Measurements from ENCODE around the gene TOPBP1.

TOPBP1 gene

DNA sequence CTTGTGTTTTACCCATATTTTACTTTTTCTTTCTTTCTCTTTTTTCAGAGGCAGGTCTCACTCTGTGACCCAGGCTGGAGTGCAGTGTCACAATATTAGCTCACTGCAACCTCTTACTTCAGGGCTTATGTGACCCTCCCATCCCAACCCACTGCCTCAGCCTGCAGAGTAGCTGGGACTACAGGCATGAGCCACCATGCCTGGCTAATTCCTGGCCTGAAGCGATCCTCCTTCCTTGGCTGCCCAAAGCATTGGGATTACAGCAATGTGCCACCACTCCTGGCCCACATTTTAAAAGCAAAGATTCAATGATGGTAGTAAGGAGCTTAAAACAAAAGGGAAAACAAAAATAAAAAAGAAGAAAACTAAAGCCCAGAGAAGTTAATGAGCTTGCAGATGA lies 99.4 kb downstream of the TOPBP1 start:
- TF ChIP-seq FOXP2 (optimal IDR thresholded peaks at IDR 0.05; ENCODE audit: borderline replicate concordance, extremely low read depth, extremely low read length, insufficient read depth) (no peak), REST (IDR thresholded peaks at IDR 0.05; ENCODE audit: insufficient read depth in 1 of 2, low read depth in 2 of 2, low read length in 2 of 2) (no peak), SIN3A (IDR thresholded peaks at IDR 0.05; ENCODE audit: borderline replicate concordance, insufficient read depth, low read length) (no peak)

DNA sequence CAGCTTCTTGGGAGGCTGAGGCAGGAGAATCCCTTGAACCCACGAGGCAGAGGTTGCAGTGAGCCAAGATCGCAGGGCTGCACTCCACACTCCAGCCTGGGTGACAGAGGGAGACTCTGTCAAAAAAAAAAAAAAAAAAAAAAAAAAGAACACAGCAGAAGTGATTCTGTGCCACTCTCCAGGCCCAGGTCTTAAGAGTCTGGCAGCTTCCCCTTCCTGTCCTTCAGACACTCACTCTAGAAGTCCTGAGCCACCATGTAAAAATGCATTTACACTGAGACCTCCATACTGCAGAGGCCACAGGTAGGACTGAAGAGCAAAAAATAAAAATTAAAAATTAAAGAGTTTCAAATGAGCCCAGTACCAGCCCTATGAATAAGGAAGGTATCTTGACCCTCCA lies 100.1 kb downstream of the TOPBP1 start:
- TF ChIP-seq TAF1 (IDR thresholded peaks at IDR 0.05; ENCODE audit: borderline replicate concordance, insufficient read depth, low read length) (no peak), POLR2AphosphoS5 (IDR thresholded peaks at IDR 0.05; ENCODE audit: low read depth, low read length) (no peak)
